ENCODE results near the gene MMP19. TPM values are rescaled to one million over a fixed set of nuclear protein-coding genes. Genes with fewer than 3 reads are reported as not detected.

The MMP19 gene
- polyA plus RNA-seq, 1 donor from 2014 or later = 0.15 TPM

Other genes with a start within 250 kb of the MMP19 start
- not detected for gene OR10P1, start 206.0 kb downstream of the MMP19 start, polyA plus RNA-seq (ENCODE audit: insufficient read depth, low read depth, low replicate concordance)
- 17.4 TPM for gene ITGA7, start 135.0 kb downstream of the MMP19 start, polyA plus RNA-seq (ENCODE audit: insufficient read depth, low read depth, low replicate concordance)
- gene BLOC1S1, start 126.9 kb downstream of the MMP19 start, polyA plus RNA-seq (ENCODE audit: insufficient read depth, low read depth, low replicate concordance) = 257 TPM
- 2.0 TPM for gene RDH5, start 122.5 kb downstream of the MMP19 start, polyA plus RNA-seq (ENCODE audit: insufficient read depth, low read depth, low replicate concordance)
- gene CD63, start 113.9 kb downstream of the MMP19 start, polyA plus RNA-seq (ENCODE audit: insufficient read depth, low read depth, low replicate concordance) = 568 TPM
- gene GDF11, start 99.8 kb downstream of the MMP19 start, polyA plus RNA-seq (ENCODE audit: insufficient read depth, low read depth, low replicate concordance) = 26.9 TPM
- 59.8 TPM for gene SARNP, start 25.2 kb downstream of the MMP19 start, polyA plus RNA-seq (ENCODE audit: insufficient read depth, low read depth, low replicate concordance)
- 40.8 TPM for gene ORMDL2, start 24.9 kb downstream of the MMP19 start, polyA plus RNA-seq (ENCODE audit: insufficient read depth, low read depth, low replicate concordance)
- gene DNAJC14, start 13.3 kb downstream of the MMP19 start, polyA plus RNA-seq (ENCODE audit: insufficient read depth, low read depth, low replicate concordance) = 34.2 TPM
- gene PYM1, start 85.0 kb upstream of the MMP19 start, polyA plus RNA-seq (ENCODE audit: insufficient read depth, low read depth, low replicate concordance) = 26.6 TPM
- 12.5 TPM for gene DGKA, start 88.2 kb upstream of the MMP19 start, polyA plus RNA-seq (ENCODE audit: insufficient read depth, low read depth, low replicate concordance)
- 1.5 TPM for gene PMEL, start 123.1 kb upstream of the MMP19 start, polyA plus RNA-seq (ENCODE audit: insufficient read depth, low read depth, low replicate concordance)
- 52.2 TPM for gene CDK2, start 123.9 kb upstream of the MMP19 start, polyA plus RNA-seq (ENCODE audit: insufficient read depth, low read depth, low replicate concordance)
- 156 TPM for gene RAB5B, start 131.1 kb upstream of the MMP19 start, polyA plus RNA-seq (ENCODE audit: insufficient read depth, low read depth, low replicate concordance)
- 18.4 TPM for gene SUOX, start 154.3 kb upstream of the MMP19 start, polyA plus RNA-seq (ENCODE audit: insufficient read depth, low read depth, low replicate concordance)
- 6.4 TPM for gene IKZF4, start 178.1 kb upstream of the MMP19 start, polyA plus RNA-seq (ENCODE audit: insufficient read depth, low read depth, low replicate concordance)
- 755 TPM for gene RPS26, start 199.0 kb upstream of the MMP19 start, polyA plus RNA-seq (ENCODE audit: insufficient read depth, low read depth, low replicate concordance)
- 23.5 TPM for gene ERBB3, start 237.2 kb upstream of the MMP19 start, polyA plus RNA-seq (ENCODE audit: insufficient read depth, low read depth, low replicate concordance)